IMR-90 (cell line): ENCODE measurements around the gene CDK5. TPM values are rescaled to one million over a fixed set of nuclear protein-coding genes. Genes with fewer than 3 reads are reported as not detected.

Experiments
- ATAC-seq: fragments of 200-7000 bp; cut with Tn5 transposase; 2 replicates; pipeline ENCODE4 v1.9.1; 2020; ENCODE audit warnings: low read depth, mild to moderate bottlenecking, moderate library complexity
- BruUV-seq: library from RNA; stranded (reverse); fragments of 400-500 nt; replicated peaks from 2 replicates; lab custom pipeline; 2021; lab: Mats Ljungman, UMichigan
- CTCF ChIA-PET: fragments of 300-600 bp; formaldehyde crosslinking; extraction: SDS; loops from one replicate; lab custom pipeline; 2021; ENCODE audit warnings: antibody characterized with exemption; lab: Yijun Ruan, JAX
- POLR2A ChIA-PET: fragments of 300-600 bp; sonication (Branson Sonifier 250); formaldehyde crosslinking; loops from one replicate; lab custom pipeline; 2022; ENCODE audit warnings: antibody characterized with exemption; ENCODE audit not compliant: unreplicated experiment; lab: Charles Lee
- DNase-seq: peaks from one replicate; pipeline ENCODE4 v3.0.0; 2013
- H2AFZ ChIP-seq: replicated peaks from 2 replicates; pipeline ENCODE3; 2013; ENCODE audit warnings: low read length, mild to moderate bottlenecking; ENCODE audit not compliant: poor library complexity
- H2AK5ac ChIP-seq: 2 replicates; pipeline ENCODE4 v1.6.1; 2013; ENCODE audit warnings: low read depth, low read length, inconsistent platforms
- H2AK9ac ChIP-seq: replicated peaks from 2 replicates; pipeline ENCODE3; 2013; ENCODE audit warnings: mild to moderate bottlenecking, low read depth, low read length, moderate library complexity; ENCODE audit not compliant: poor library complexity
- H2BK120ac ChIP-seq: 2 replicates; pipeline ENCODE4 v1.6.1; 2013; ENCODE audit warnings: low read depth, low read length, inconsistent platforms
- H2BK15ac ChIP-seq: 3 replicates; pipeline ENCODE4 v1.6.1; 2013; ENCODE audit warnings: low read depth, low read length, inconsistent platforms
- H2BK20ac ChIP-seq: 2 replicates; pipeline ENCODE4 v1.6.1; 2013; ENCODE audit warnings: low read depth, mild to moderate bottlenecking, inconsistent platforms, low read length, moderate library complexity
- H2BK5ac ChIP-seq: 2 replicates; pipeline ENCODE4 v1.6.1; 2013; ENCODE audit warnings: mild to moderate bottlenecking, low read depth, low read length, inconsistent platforms; ENCODE audit not compliant: poor library complexity, severe bottlenecking
- H3K14ac ChIP-seq: replicated peaks from 2 replicates; pipeline ENCODE4 v1.6.1; 2013; ENCODE audit warnings: low read depth, low read length, inconsistent platforms
- H3K18ac ChIP-seq: 2 replicates; pipeline ENCODE4 v1.6.1; 2013; ENCODE audit warnings: low read depth, low read length, control low read depth
- H3K23ac ChIP-seq: 2 replicates; pipeline ENCODE4 v1.6.1; 2013; ENCODE audit warnings: low read depth, low read length, inconsistent platforms
- H3K27ac ChIP-seq: 2 replicates; pipeline ENCODE4 v1.5.1; 2013; ENCODE audit warnings: mild to moderate bottlenecking, control low read depth, low read length; ENCODE audit not compliant: insufficient read depth
- H3K27me3 ChIP-seq: 2 replicates; pipeline ENCODE4 v1.6.1; 2013; ENCODE audit warnings: low read length; ENCODE audit not compliant: control insufficient read depth, insufficient read depth
- H3K36me3 ChIP-seq: 2 replicates; pipeline ENCODE4 v1.6.1; 2013; ENCODE audit warnings: low read length, mixed read lengths; ENCODE audit not compliant: control insufficient read depth, insufficient read depth
- H3K4ac ChIP-seq: 2 replicates; pipeline ENCODE4 v1.6.1; 2013; ENCODE audit warnings: low read depth, low read length, inconsistent platforms
- H3K4me1 ChIP-seq: 2 replicates; pipeline ENCODE4 v1.6.1; 2013; ENCODE audit warnings: low read length, mixed read lengths; ENCODE audit not compliant: control insufficient read depth, insufficient read depth
- H3K4me2 ChIP-seq: 2 replicates; pipeline ENCODE4 v1.6.1; 2013; ENCODE audit warnings: low read depth, mild to moderate bottlenecking, control low read depth, low read length, moderate library complexity
- H3K4me3 ChIP-seq: 2 replicates; pipeline ENCODE4 v1.5.1; 2013; ENCODE audit warnings: low read depth, mild to moderate bottlenecking, control low read depth, low read length, moderate library complexity; ENCODE audit not compliant: insufficient read depth
- H3K56ac ChIP-seq: 2 replicates; pipeline ENCODE4 v1.6.1; 2013; ENCODE audit warnings: low read length, inconsistent platforms; ENCODE audit not compliant: insufficient read depth; ENCODE audit errors: extremely low read depth
- H3K79me1 ChIP-seq, 2 experiments: 2 replicates each; pipeline ENCODE4 v1.6.1; 2013; ENCODE audit warnings: low read length in 2 of 2, inconsistent platforms in 1 of 2, low read depth in 1 of 2
- H3K9ac ChIP-seq: 2 replicates; pipeline ENCODE4 v1.6.1; 2013; ENCODE audit warnings: low read depth, low read length, control low read depth
- H3K9me1 ChIP-seq: 2 replicates; pipeline ENCODE4 v1.6.1; 2013; ENCODE audit warnings: low read length, inconsistent platforms; ENCODE audit not compliant: insufficient read depth
- H3K9me3 ChIP-seq: 2 replicates; pipeline ENCODE4 v1.6.1; 2013; ENCODE audit warnings: low read length; ENCODE audit not compliant: control insufficient read depth, insufficient read depth
- H4K20me1 ChIP-seq: 2 replicates; pipeline ENCODE4 v1.6.1; 2013; ENCODE audit warnings: low read length, inconsistent platforms; ENCODE audit not compliant: insufficient read depth
- H4K5ac ChIP-seq: 2 replicates; pipeline ENCODE4 v1.6.1; 2013; ENCODE audit warnings: mild to moderate bottlenecking, low read depth, low read length, control low read depth
- H4K8ac ChIP-seq, 2 experiments: 2 replicates each; pipeline ENCODE4 v1.6.1; 2013; ENCODE audit warnings: low read depth in 2 of 2, low read length in 2 of 2, control low read depth in 1 of 2, inconsistent platforms in 1 of 2
- H4K91ac ChIP-seq: 2 replicates; pipeline ENCODE4 v1.6.1; 2013; ENCODE audit warnings: low read depth, low read length, inconsistent platforms; ENCODE audit not compliant: insufficient read depth
- BHLHE40 ChIP-seq: fragments of 150-350 bp; IDR thresholded peaks from 2 replicates; pipeline ENCODE4 v1.6.1; 2016; ENCODE audit warnings: mild to moderate bottlenecking, low read depth, low read length
- CEBPB ChIP-seq: IDR thresholded peaks from 2 replicates; pipeline ENCODE4 v1.6.1; 2012; ENCODE audit warnings: low read depth, low read length, improper control_type of control experiment
- CHD1 ChIP-seq: IDR thresholded peaks from 2 replicates; pipeline ENCODE4 v1.6.1; 2012; ENCODE audit warnings: low read depth, low read length, improper control_type of control experiment
- FOS ChIP-seq: fragments of 150-350 bp; IDR thresholded peaks from 2 replicates; pipeline ENCODE4 v1.6.1; 2016; ENCODE audit warnings: low read depth, low read length
- MAFK ChIP-seq: IDR thresholded peaks from 2 replicates; pipeline ENCODE4 v1.6.1; 2012; ENCODE audit warnings: low read depth, low read length, improper control_type of control experiment
- MAZ ChIP-seq: IDR thresholded peaks from 2 replicates; pipeline ENCODE4 v1.6.1; 2012; ENCODE audit warnings: low read depth, mild to moderate bottlenecking, low read length, improper control_type of control experiment, moderate library complexity, borderline replicate concordance
- MXI1 ChIP-seq: IDR thresholded peaks from 2 replicates; pipeline ENCODE4 v1.6.1; 2012; ENCODE audit warnings: low read depth, mild to moderate bottlenecking, low read length, moderate library complexity, borderline replicate concordance
- NFE2L2 ChIP-seq: fragments of 150-350 bp; IDR thresholded peaks from 2 replicates; pipeline ENCODE4 v1.6.1; 2016; ENCODE audit warnings: low read depth, mild to moderate bottlenecking, low read length
- POLR2A ChIP-seq: IDR thresholded peaks from 2 replicates; pipeline ENCODE4 v1.6.1; 2012; ENCODE audit warnings: mild to moderate bottlenecking, low read depth, low read length
- RAD21 ChIP-seq: IDR thresholded peaks from 2 replicates; pipeline ENCODE4 v1.6.1; 2012; ENCODE audit warnings: low read length, improper control_type of control experiment
- RCOR1 ChIP-seq: IDR thresholded peaks from 2 replicates; pipeline ENCODE4 v1.6.1; 2012; ENCODE audit warnings: mild to moderate bottlenecking, low read length, improper control_type of control experiment; ENCODE audit not compliant: insufficient replicate concordance
- RFX5 ChIP-seq: IDR thresholded peaks from 2 replicates; pipeline ENCODE4 v1.8.0; 2012; ENCODE audit warnings: low read depth, mild to moderate bottlenecking, low read length, moderate library complexity
- SMC3 ChIP-seq: fragments of 150-350 bp; IDR thresholded peaks from 2 replicates; pipeline ENCODE4 v1.6.1; 2016; ENCODE audit warnings: low read depth, mild to moderate bottlenecking, antibody characterized with exemption, low read length, moderate library complexity
- WGBS, 2 experiments: methylation state at CpG; one replicate each; pipeline versions ENCODE4 v1.1.5 to v1.1.7; 2013; ENCODE audit warnings: missing lambda C conversion rate in 2 of 2; ENCODE audit not compliant: insufficient read length in 1 of 2; ENCODE audit errors: extremely low coverage in 2 of 2; 5-methylcytosine and 5-hydroxymethylcytosine counted together
- dilution Hi-C: fragments of 300-500 bp; cut with HindIII; formaldehyde crosslinking; loops from one replicate; pipeline ENCODE4 v1.14.3; 2018; ENCODE audit warnings: low sequenced_read_pairs; ENCODE audit not compliant: unreplicated experiment
- in situ Hi-C: fragments of 300-500 bp; cut with MboI; formaldehyde crosslinking; loops from 3 replicates; pipeline ENCODE4 v1.14.3; 2019; ENCODE audit warnings: low sequenced_read_pairs, inconsistent platforms, mixed read lengths
- intact Hi-C: fragments of 100-400 bp; cut with micrococcal nuclease; formaldehyde crosslinking; loops from 2 replicates; pipeline ENCODE4 v1.10.0; 2022
- polyA plus RNA-seq, 3 experiments: library from polyadenylated mRNA; depleted of rRNA; stranded (reverse); fragments of >200 nt; gene quantifications; 2 replicates each; pipeline ENCODE4 v1.2.3, GENCODE V29; 2012; ENCODE audit warnings: low replicate concordance in 1 of 3
- total RNA-seq: library from RNA; depleted of rRNA; stranded (reverse); fragments of >200 nt; gene quantifications from 2 replicates; pipeline ENCODE4 v1.2.3, GENCODE V29; 2012
- TF ChIP-seq, protein P1 (sequence below): fragments of 150-350 bp; IDR thresholded peaks from 2 replicates; pipeline ENCODE4 v1.6.1; 2016; ENCODE audit warnings: low read depth, mild to moderate bottlenecking, low read length, moderate library complexity, borderline replicate concordance
- TF ChIP-seq, protein P2 (sequence below): conservative IDR thresholded peaks from 2 replicates; pipeline ENCODE4 v1.5.1; 2012; ENCODE audit warnings: mild to moderate bottlenecking, low read depth, low read length, improper control_type of control experiment
- TF ChIP-seq, protein P3 (sequence below): fragments of 150-350 bp; IDR thresholded peaks from 2 replicates; pipeline ENCODE4 v1.6.1; 2017; ENCODE audit warnings: mild to moderate bottlenecking, antibody characterized with exemption, low read length, low read depth

The CDK5 gene
- total and polyA plus RNA-seq, 2 of the 4 experiments (the other 2 are of a cell fraction), result 22.4 to 34.8 TPM

DNA sequence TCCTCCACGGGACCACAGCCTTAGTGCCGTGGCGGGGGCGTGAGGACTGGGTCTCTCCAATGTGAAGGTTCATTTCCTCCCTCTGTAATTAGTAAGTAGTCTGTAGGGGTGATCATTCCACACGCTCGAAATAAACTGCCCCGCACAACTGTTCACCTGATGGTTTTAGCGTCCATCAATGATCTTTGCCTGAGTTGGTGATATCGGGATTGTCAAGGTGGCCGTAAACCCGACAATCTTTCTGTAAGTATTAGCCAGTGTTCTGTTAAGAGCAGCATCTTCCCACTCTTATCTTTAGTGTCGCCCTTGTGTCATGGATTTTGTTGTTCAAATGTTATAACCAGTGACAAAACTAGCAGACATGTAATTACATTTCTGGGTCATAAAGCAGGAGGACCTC lies 46.3 kb upstream of the CDK5 start:
- intact Hi-C loops, result no loop called here

More for the DNA sequence above, 46.3 kb upstream of the CDK5 start:
- Histone ChIP-seq H4K20me1 (peaks cover 85% of the 10 kb centered on the region), H3K9me1 (peaks cover 5% of the 10 kb centered on the region), H3K79me1 (peaks cover 31 to 92% of the 10 kb centered on the region in 2 experiments), H3K4ac (no peak overlapping the region), H3K9ac (no peak overlapping the region), H2AK9ac (no peak overlapping the region), H3K14ac (no peak overlapping the region), H3K56ac (no peak overlapping the region), H3K36me3 (peaks cover 6% of the 10 kb centered on the region), H4K8ac (no peak overlapping the region), H3K27ac (no peak overlapping the region), H2AFZ (no peak overlapping the region), H2BK20ac (no peak overlapping the region), H2BK5ac (no peak overlapping the region), H2AK5ac (no peak overlapping the region), H3K18ac (no peak overlapping the region), H3K27me3 (no peaks in the 10 kb centered on the region), H2BK120ac (no peak overlapping the region), H3K4me1 (peaks cover 8% of the 10 kb centered on the region), H2BK15ac (no peak overlapping the region), H3K23ac (no peak overlapping the region), H4K5ac (no peak overlapping the region), H3K9me3 (no peaks in the 10 kb centered on the region), H3K4me2 (no peak overlapping the region), H4K91ac (no peak overlapping the region), H3K4me3 (no peak overlapping the region)
- no peak for TF ChIP-seq MAFK
- TF ChIP-seq RAD21, result no peak
- no peak for TF ChIP-seq POLR2A
- no peak for TF ChIP-seq RFX5
- no peak for TF ChIP-seq CHD1
- TF ChIP-seq, protein P1, sequence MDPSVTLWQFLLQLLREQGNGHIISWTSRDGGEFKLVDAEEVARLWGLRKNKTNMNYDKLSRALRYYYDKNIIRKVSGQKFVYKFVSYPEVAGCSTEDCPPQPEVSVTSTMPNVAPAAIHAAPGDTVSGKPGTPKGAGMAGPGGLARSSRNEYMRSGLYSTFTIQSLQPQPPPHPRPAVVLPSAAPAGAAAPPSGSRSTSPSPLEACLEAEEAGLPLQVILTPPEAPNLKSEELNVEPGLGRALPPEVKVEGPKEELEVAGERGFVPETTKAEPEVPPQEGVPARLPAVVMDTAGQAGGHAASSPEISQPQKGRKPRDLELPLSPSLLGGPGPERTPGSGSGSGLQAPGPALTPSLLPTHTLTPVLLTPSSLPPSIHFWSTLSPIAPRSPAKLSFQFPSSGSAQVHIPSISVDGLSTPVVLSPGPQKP, result no peak
- TF ChIP-seq, protein P2, sequence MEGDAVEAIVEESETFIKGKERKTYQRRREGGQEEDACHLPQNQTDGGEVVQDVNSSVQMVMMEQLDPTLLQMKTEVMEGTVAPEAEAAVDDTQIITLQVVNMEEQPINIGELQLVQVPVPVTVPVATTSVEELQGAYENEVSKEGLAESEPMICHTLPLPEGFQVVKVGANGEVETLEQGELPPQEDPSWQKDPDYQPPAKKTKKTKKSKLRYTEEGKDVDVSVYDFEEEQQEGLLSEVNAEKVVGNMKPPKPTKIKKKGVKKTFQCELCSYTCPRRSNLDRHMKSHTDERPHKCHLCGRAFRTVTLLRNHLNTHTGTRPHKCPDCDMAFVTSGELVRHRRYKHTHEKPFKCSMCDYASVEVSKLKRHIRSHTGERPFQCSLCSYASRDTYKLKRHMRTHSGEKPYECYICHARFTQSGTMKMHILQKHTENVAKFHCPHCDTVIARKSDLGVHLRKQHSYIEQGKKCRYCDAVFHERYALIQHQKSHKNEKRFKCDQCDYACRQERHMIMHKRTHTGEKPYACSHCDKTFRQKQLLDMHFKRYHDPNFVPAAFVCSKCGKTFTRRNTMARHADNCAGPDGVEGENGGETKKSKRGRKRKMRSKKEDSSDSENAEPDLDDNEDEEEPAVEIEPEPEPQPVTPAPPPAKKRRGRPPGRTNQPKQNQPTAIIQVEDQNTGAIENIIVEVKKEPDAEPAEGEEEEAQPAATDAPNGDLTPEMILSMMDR, result no peak
- no peak for TF ChIP-seq NFE2L2
- TF ChIP-seq MAZ, result no peak
- no peak for TF ChIP-seq CEBPB
- TF ChIP-seq FOS, result no peak
- TF ChIP-seq RCOR1, result no peak
- no peak for TF ChIP-seq SMC3
- TF ChIP-seq, protein P3, sequence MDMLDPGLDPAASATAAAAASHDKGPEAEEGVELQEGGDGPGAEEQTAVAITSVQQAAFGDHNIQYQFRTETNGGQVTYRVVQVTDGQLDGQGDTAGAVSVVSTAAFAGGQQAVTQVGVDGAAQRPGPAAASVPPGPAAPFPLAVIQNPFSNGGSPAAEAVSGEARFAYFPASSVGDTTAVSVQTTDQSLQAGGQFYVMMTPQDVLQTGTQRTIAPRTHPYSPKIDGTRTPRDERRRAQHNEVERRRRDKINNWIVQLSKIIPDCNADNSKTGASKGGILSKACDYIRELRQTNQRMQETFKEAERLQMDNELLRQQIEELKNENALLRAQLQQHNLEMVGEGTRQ, result no peak
- TF ChIP-seq MXI1, result no peak
- TF ChIP-seq BHLHE40, result no peak
- DNase-seq (no peak), ATAC-seq (no peak)
- ChIA-PET CTCF (interaction anchor here (1.0 kb wide), 1 partner anchor 13 kb away, joined by 4 read pairs; no protein-coding TSS in a partner anchor), POLR2A (no interaction called here)
- no CpG with 5 or more reads among the region's 12 CpGs for WGBS, 2 experiments
- BruUV-seq, result no TSS peak
- in situ Hi-C loops, result loop anchor here (10.0 to 25.0 kb wide), 2 partner anchors 199 to 317 kb away; no protein-coding TSS in a partner anchor
- dilution Hi-C loops, result no loop called here
